Measurements from ENCODE around the gene DDX39A. TPM values are rescaled to one million over a fixed set of nuclear protein-coding genes. Genes with fewer than 3 reads are reported as not detected.
A peak's percentile ranks its signal among the peaks of the same experiment; 100 is the strongest.
"Not testable (repeated sequence)": the region's sequence is repeated elsewhere in the genome, so short reads cannot be mapped to it uniquely, and the experiment has no call there.

DDX39A gene
- total RNA-seq, 1 donor from 2014 or later, result 32.4 TPM

DNA sequence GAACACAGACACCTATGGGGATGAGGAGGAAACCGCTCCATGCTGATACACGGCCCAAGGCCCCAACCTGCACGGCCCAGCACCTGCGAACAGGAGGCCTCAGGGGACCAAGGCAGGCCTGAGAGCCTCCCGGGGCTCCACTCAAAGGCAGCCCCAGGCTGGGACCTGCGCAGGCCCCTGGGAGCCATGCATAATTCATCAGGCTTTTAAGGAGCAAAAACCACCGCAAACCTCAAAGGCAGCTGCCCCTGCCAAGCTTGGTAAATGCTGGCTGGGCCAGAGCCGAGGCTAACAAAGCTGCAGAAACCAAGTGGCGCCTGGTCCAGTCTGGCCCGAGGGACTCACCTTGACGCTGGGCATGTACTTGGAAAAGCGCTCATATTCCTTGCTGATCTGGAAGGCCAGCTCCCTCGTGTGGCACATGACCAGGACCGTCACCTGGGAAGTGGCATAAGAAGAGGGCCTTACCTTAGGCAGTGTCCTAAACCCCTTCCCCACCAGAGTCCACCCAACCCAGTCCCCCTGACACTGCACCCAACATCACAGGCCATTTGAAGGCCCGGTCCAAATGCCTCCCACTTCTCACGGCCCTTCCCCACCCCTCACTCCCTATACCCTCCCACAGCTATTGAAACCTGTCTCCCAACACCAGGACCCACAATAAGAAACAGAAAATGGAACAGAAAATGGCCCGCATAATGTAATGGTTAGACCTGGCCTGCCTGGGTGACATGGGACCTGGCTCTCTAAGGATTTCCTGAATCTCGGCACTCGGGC lies 7.8 kb downstream of the DDX39A start:
- ATAC-seq (no peak), DNase-seq (no peak)
- intact Hi-C loops (cut with micrococcal nuclease), result no loop called here

DNA sequence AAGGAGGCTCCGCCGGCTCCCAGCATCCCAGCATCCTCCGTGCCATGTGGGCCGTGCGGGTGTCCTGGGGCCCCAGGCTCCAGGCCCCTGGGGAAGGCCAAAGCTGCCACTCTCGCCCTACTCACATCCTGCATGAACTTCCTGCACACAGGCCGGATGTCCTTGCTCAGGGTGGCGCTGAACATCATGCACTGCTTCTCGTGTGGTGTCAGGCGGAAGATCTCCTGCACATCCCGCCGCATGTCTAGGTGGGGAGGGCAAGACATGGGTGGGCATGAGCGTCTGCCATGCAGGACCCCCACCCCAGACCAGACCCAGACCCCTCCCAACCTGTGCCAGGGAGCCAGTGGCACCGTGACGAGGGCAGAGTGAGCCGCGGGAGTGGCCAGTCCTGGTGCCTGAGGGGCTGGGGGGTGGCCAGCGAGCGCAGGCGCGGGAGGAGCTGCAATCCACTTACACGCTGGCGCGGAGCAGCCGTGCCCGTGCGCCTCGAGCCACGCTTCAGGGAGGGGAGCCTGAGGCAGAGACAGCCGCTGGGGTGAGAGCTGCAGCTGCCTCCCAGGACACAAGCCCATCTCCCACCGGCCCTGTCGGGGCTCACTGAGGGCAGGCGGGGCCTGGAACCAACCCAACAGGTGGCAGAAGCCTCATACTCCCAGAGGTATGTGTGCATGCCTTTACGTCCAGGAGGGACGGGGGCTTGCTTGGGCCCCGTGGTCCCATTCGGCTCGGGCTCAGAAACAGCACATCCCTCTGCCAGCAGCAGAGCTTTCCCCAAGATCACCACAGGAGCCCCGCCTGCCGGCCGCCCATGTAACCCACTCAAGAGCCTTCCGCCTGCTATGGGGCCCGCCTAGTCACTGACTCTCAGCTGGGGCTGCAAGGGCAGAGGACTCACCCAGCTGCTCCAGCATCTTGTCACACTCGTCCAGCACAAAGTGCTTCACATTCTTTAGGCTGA lies 8.8 kb downstream of the DDX39A start:
- intact Hi-C loops (cut with micrococcal nuclease), result no loop called here
- no peak for ATAC-seq

DNA sequence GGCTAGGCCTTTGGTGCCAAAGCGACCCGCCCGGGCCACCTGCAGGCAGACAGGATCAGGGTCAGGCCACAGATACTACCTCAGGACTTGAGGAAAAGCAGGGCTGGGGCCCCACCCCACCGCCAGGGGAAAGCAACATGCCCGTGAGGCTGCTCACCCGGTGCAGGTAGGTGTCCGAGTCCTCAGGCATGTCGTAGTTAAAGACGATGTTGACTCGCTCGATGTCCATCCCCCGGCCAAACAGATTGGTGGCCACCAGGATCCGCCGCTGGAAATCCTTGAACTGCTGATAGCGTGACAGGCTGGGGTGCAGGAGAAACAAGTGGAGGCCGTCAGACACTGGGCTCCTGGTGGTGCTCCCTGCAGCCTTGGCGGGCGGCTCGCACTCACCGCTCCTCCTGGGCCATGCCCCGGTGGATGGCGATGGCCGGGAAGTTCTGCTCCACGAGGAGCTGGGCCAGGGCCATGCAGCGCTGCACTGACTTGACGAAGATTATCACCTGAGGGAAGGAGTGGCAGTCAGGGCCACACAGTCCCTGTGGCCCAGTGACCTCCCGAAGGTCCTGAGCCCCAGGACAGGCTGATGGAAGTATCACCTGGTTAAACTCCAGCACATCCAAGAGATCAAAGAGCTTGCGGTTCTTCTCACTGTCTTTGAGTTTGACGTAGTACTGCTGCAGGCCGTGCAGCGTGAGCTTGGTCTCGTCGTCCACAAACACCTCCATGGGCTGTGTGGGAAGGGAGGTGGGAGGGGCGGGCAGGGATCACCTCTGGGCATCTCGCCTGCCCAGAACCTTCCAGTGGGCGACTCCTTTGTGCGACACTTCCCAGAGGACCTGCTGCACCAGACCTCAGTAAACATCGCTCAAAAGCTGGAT lies 9.8 kb downstream of the DDX39A start:
- no peak for ATAC-seq
- intact Hi-C loops (cut with micrococcal nuclease), result no loop called here

More for the DNA sequence above, 8.8 kb downstream of the DDX39A start:
- peak; percentile 36 for DNase-seq

DNA sequence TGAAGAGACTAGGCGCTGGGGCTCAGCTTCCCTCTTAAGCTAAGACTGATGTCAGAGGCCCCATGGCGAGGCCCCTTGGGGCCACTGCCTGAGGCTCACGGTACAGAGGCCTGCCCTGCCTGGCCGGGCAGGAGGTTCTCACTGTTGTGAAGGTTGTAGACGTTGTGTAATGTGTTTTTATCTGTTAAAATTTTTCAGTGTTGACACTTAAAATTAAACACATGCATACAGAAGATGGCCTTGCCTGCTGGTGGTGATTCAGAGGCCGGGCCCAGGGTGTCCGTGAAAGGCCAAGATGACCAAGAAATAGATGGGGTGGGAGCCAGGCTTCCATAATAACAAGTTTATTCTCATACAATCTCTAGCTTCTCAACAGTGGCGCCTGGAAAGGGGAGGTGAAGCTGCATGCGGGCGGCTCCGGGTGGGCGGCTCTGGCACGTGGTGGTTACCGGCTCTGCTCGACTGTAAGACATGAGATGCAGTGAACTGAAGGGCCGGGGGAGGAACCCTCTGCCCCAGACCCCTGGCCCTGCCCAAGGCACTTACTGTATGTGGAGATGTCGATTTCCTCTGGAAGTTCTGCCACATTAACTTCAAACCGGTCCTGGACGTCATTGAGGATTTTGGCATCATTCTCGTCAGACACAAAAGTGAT lies 10.5 kb downstream of the DDX39A start:
- ATAC-seq, result no peak
- intact Hi-C loops (cut with micrococcal nuclease), result no loop called here
- no peak for DNase-seq

More for the DNA sequence above, 9.8 kb downstream of the DDX39A start:
- peak; percentile 32 for DNase-seq

DNA sequence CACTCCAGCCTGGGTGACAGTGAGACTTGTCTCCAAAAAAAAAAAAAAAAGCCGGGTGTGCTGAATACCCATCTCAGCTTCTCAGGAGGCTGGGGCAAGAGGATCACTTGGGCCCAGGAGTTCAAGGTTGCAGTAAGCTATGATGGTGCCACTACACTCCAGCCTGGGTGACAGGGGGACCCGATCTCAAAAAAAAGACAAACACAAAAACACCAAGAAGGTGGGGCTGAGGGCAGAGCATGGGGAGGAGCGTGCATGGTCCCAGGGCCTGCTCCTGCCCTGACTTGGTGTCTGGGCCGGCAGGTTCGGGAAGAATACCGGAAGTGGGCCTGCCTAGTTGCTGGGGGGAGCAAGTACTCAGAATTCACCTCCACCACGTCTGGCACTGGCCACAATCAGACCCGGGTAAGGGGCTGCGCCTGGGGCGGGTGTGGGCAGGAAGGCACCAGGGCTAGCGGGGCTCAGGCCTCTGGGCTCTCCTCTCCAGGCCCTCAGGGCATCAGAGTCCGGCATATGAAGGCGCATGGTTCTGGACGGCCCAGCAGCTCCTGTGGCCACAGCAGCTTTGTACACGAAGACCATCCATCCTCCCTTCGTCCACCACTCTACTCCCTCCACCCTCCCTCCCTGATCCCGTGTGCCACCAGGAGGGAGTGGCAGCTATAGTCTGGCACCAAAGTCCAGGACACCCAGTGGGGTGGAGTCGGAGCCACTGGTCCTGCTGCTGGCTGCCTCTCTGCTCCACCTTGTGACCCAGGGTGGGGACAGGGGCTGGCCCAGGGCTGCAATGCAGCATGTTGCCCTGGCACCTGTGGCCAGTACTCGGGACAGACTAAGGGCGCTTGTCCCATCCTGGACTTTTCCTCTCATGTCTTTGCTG lies 11.3 kb downstream of the DDX39A start:
- DNase-seq (peak; percentile 36), ATAC-seq (no peak)
- intact Hi-C loops (cut with micrococcal nuclease), result no loop called here

DNA sequence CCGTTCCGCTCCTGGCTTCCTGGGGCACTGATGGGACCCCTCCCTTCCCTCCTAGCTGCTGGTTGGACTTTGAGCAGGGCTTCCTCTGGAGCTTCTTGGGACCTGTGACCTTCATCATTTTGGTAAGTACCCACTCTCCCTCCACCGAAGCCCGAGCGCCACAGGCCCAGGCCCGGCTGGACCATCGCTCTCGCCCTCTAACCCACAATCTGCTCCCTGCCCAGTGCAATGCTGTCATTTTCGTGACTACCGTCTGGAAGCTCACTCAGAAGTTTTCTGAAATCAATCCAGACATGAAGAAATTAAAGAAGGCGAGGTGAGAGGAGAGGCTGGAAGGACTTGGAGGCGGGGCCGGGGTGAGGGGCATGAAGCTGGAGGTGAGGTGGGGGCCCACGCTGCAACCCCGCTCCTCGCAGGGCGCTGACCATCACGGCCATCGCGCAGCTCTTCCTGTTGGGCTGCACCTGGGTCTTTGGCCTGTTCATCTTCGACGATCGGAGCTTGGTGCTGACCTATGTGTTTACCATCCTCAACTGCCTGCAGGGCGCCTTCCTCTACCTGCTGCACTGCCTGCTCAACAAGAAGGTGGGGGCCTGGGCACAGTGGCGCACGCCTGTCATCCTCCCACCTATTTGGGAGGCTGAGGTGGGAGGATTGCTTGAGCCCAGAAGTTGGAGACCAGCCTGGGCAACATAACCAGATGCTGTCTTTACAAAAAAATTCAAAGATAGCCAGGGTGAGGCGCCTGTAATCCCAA lies 12.3 kb downstream of the DDX39A start:
- ATAC-seq, result no peak
- intact Hi-C loops (cut with micrococcal nuclease), result no loop called here
- DNase-seq, result peak; percentile 38

DNA sequence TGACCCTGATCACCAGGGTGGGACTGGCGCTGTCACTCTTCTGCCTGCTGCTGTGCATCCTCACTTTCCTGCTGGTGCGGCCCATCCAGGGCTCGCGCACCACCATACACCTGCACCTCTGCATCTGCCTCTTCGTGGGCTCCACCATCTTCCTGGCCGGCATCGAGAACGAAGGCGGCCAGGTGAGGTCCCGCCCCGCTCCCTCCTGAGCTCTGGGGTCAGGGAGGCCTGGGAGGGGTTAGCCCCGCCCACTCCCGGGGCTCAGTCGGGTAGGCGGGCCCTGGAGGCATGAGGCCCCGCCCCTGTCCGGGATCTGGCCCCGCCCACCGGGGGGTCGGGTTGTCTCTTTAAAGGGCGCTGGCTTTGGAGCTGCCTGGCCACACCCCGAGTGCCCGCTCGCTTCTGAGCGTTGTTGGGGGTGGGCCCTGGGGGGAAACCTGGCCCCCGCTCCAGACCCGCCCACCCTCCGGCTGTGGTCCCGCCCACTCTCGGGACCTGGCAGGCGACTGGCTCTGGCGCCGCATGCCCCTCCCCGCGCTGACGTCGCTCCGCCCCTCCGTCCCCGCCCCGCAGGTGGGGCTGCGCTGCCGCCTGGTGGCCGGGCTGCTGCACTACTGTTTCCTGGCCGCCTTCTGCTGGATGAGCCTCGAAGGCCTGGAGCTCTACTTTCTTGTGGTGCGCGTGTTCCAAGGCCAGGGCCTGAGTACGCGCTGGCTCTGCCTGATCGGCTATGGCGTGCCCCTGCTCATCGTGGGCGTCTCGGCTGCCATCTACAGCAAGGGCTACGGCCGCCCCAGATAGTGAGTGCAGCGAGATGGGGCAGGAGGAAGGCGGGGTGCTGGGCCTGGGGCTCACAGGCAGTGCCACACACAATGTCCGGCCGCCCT lies 13.1 kb downstream of the DDX39A start:
- peak; percentile 87 for ATAC-seq
- DNase-seq, result peak; percentile 91
- intact Hi-C loops (cut with micrococcal nuclease), result no loop called here

DNA sequence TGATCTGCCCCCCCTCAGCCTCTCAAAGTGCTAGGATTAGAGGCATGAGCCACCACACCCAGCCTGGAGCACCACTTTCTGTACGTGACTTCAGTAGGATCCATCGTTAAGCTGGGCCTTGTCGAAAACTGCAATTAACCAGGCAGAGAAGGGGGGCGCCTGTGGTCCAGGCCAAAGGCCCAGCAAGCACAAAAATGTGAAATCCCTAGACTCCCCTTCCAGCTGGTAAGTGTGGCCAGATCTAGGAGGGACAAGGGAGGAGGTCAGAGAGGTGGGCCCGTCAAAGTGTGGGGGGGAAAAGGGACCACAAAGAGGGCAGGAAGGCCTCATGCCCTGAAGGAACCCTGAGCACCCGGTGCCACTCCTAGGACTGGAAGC lies 13.8 kb downstream of the DDX39A start:
- ATAC-seq (no peak), DNase-seq (no peak)
- intact Hi-C loops (cut with micrococcal nuclease), result no loop called here

DNA sequence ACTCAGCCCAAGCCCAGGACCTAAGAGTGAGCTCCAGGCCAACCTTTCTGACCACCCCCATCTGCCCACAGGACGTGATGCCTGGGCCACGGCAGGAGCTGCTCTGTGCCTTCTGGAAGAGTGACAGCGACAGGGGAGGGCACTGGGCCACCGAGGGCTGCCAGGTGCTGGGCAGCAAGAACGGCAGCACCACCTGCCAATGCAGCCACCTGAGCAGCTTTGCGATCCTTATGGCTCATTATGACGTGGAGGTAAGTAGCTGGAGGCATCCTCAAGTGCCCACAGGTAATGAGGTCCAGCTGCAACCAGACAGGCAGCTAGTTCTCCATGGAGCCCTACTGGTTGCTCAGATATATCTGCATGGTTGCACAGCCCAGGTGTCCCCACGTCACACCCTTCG lies 14.8 kb downstream of the DDX39A start:
- ATAC-seq (no peak), DNase-seq (no peak)
- intact Hi-C loops (cut with micrococcal nuclease), result no loop called here

DNA sequence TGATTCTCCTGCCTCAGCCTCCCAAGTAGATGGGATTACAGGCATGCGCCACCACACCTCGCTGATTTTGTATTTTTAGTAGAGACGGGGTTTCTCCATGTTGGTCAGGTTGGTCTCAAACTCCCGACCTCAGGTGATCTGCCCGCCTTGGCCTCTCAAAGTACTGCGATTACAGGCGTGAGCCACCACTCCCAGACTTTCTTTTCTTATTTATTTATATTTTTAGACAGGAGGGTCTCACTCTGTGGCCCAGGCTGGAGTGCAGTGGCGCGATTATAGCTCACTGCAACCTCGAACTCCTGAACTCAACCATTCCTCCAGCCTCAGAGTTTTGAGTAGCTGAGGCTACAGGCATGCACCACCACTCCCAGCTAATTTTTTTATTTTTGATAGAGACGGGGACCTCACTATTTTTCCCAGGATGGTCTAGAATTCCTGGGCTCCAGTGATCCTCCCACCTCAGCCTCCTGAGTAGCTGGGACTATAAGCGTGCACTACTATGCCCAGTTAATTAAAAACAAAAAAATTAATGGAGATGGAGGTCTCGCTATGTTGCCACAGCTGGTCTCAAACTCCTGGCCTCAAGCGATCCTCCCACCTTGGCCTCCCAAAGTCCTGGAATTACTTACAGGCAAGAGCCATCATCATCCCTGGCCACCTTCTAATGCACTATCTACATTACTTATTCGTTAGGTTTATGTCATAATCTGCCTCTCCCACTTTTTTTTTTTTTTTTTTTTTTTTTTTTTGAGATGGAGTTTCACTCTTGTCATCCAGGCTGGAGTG lies 15.8 kb downstream of the DDX39A start:
- intact Hi-C loops (cut with micrococcal nuclease); ATAC-seq; DNase-seq: not testable (repeated sequence)

DNA sequence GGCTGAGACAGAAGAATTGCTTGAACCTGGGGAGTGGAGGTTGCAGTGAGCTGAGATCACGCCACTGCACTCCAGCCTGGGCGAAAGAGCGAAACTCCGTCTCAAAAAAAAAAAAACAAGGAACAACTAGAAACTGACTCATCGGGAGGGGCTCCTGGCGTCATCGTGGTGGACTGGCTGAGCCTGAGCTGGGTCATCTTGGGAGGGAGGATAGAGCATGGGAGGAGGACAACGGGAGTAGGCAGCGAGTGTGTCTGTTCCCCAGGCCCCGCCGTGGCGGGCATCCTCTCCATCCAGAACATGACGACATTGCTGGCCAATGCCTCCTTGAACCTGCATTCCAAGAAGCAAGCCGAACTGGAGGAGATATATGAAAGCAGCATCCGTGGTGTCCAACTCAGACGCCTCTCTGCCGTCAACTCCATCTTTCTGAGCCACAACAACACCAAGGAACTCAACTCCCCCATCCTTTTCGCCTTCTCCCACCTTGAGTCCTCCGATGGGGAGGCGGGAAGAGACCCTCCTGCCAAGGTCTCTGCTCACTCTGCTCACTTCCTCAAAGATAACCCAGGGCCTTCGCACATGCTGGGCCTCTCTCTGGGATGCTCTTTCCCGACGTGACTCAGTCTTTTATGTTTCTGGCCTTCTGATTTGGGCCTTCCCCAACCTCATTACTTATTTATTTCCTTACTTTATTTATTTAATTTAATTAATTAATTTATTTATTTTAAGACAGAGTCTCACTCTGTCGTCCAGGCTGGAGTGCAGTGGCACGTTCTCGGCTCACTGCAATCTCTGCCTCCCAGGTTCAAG lies 16.6 kb downstream of the DDX39A start:
- intact Hi-C loops (cut with micrococcal nuclease), result no loop called here
- ATAC-seq, result peak; percentile 11
- DNase-seq, result peak; percentile 58

DNA sequence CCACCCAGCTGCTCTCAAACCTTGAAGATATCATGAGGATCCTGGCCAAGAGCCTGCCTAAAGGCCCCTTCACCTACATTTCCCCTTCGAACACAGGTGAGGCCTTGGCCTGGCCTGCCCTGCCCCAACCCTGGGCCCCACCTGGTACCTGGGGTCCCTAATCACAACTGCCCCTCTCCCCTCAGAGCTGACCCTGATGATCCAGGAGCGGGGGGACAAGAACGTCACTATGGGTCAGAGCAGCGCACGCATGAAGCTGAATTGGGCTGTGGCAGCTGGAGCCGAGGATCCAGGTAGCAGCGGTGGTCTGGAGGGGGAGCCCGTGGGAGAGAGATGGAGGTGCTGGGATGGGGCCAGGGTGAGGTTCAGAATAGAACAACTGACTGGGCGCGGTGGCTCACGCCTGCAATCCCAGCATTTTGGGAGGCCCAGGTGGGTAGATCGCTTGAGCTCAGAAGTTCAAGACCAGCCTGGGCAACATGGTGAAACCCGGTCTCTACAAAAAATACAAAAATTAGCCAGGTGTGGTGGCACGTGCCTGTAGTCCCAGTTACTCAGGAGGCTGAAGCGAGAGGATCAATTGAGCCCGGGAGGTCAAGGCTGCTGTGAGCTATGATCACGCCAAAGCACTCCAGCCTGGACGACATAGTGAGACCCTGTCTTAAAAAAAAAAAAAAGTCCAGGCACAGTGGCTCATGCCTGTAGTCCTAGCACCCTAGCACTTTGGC lies 17.5 kb downstream of the DDX39A start:
- intact Hi-C loops (cut with micrococcal nuclease), result no loop called here
- DNase-seq (no peak), ATAC-seq (no peak)

DNA sequence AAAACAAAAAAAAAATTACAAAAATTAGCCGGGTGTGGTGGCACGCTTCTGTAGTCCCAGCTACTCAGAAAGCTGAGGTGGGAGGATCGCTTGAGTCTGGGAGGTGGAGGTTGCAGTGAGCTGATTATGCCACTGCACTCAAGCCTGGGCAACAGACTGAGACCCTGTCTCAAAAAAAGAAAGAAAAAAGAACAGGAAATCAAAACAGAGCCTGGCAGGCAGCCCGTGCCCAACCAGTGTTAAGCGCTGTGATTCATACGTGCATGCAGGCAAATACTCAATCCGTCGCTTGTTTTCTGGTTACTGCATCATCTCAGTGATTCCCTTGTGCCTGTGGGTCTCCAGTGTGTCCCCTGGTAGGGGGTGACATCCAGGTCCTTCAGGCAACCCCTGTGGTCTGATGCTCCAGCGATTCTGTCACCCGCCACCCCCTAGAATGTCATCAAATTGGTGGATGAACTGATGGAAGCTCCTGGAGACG lies 18.1 kb downstream of the DDX39A start:
- intact Hi-C loops (cut with micrococcal nuclease), result no loop called here
- DNase-seq, result no peak
- ATAC-seq, result no peak

DNA sequence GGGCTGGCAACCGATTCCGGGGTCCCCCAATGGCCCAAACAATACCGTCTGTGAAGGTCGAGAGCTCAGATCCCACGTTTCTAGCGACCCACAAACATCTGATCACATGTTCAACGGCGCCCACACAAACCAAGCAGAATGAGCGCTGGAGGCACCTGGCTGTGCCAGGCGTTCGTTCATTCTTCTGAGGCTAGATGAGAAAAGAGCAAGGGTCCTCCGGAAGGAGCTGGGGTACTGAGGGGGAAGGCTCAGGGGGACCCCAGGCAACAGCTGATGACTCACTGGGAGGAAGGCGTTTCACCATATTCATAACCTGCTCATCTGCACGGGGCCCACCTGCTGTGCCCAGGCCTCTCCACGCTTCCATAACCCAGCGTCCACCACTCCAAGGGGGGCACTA lies 22.0 kb downstream of the DDX39A start:
- intact Hi-C loops (cut with micrococcal nuclease); ATAC-seq; DNase-seq: not testable (repeated sequence)

Measured in left ventricle myocardium superior (tissue), 1 donor.